NCI-H2196 (cell line): ENCODE measurements around the gene NSUN7.
"Not testable (repeated sequence)": the region's sequence is repeated elsewhere in the genome, so short reads cannot be mapped to it uniquely, and the experiment has no call there.

Experiments
- DNase-seq: peaks from one replicate; lab custom pipeline; 2025; ENCODE audit not compliant: unreplicated experiment; lab: John Stamatoyannopoulos, UW

The NSUN7 gene

GRCh38 chr4:40749717-40750460, at the start of gene NSUN7:
Gene NSUN7 (plus strand): TSS chr4:40749955. CDS start chr4:40750694, 739 bp downstream.
- peak; percentile 81 for DNase-seq

DNA sequence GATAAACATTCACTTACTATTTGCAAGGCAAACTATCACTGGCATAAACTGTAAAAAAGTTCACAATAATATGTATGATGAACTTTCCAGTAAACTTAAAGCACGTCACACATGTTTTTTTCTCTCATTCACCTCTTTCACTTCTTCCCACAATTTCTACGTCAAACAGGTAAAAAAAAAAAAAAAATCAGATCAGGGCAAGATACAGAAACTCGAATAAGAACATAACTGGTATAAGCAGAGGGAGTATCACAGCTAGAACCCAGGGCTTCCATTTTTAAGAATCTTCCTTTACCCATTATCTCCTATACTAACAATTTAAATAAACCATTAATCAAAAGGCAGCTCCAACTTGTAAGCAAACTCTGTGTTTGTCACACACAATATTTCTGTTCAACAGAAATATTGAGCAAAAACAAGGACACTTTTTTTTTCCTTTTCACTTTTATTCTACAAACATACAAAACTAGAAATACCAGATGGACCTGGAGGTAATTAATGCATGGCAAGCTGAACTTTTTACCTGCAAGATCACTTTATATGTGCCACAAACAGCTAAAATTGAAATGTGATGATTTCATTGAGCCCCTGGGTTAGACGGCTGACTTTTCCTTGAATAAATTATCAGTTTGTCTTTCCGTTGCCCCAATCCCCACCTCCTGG, 47.5 kb upstream of the NSUN7 start:
- DNase-seq: no peak

DNA sequence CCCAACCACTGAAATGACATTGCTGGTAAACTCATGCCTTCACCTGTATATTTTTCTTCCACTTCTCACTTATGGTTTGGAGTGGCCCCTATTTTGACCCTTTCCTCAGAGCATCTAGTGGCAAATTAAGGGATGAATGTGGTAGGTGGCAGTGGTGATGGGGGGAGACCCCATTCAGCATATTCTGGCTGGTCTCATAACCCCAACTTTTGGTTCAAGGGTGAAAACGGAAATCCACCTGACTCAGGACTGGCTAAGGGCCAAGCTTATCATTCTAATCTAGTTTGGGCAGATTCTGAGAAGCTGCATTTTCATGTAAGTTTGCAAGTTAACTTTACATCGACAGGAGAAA, 47.0 kb upstream of the NSUN7 start:
- DNase-seq: no peak

DNA sequence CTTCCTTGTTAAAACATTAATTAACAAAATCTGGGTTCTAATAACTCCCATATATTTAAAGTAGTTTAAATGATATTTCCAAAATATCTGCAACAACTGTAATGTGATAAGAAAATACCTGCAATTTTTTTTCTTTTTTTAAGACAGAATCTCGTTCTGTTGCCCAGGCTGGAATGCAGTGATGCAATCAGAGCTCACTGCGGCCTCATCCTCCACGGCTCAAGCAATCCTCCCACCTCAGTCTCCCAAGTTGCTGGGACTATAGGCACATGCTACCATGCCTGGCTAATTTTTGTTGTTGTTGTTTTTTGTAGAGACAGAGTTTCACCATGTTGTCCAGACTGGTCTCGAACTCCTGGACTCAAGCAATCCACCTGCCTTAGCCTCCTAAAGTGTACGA, 45.7 kb upstream of the NSUN7 start:
- DNase-seq: no peak

DNA sequence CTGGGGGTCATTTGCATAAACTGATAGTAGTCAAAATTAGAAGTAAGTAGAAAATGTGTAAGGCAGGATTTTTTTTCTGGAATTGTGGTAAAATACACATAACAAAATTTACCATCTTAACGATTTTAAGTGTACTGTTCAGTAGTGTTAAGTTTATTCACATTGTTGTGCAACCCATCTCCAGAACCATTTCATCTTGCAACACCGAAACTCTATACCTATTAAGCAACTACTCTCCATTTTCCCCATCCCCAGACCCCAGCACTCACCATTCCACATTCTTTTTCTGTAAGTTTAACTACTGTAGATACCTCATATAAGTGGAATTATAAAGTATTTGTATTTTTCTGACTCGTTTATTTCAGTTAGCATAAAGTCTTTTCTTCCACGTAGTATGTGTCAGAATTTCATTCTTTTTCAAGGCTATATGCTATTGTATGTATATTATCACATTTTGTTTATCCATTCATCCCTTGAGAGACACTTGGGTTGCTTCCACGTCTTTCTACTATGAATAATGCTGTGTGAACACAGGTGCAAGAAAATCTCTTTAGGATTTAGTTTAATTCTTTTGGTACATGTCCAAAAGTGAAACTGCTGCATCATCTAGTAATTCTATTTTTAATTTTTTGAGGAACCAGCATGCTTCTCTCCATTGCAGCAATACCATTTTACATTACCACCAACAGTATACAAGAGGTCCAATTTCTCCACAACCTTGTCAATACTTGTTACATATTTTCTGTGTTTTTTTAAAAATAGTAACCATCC, 39.1 kb upstream of the NSUN7 start:
- DNase-seq: no peak

DNA sequence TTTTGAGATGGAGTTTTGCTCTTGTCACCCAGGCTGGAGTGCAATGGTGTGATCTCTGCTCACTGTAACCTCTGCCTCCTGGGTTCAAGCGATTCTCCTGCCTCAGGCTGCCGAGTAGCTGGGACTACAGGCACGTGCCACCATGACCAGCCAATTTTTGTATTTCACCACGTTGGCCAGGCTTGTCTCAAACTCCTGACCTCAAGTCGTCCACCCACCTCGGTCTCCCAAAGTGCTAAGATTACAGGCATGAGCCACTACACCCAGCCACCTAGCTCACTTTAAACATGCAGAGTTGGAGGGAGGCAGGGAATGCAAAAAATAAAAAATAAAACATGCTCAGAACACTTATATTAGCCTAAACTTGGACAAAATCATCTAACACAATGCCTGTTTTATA, 36.8 kb upstream of the NSUN7 start:
- not testable (repeated sequence) for DNase-seq

DNA sequence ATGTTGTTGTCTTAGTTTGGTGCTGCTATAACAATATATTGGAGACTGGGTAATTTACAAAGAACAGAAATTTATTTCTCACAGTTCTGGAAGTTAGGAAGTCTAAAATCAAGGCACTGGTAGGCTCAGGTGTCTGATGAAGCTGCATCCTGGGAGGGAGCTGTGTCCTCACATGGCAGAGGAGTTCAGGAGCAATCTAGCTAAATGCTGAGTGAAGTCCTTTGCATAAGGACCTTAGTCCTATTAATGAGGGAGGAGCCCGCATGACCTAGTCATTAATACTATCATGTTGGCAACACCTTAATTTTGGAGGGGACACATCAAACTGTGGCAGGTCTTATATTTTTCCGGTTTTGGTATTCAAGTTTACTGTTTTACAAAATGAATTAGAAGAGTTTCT, 36.0 kb upstream of the NSUN7 start:
- no peak for DNase-seq

DNA sequence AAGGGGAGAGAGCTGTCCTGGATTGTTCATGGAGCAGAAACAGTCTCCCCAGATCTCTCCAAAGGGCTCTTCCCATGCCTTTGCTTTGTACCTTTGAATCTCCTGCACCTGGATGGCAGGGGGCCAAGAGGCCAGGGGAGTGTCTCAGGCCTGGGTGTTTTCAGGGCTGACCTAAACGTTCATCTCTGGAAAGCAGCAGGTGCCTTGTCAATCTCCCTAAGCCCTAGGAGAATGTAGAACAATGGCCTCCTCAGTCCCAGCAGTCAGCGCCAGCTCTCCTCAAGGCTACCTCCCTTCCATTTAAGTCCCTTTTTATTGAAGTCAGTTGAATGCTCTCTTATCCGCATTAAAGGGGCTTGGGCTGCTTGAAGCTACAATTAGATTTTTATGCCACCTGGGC, 31.2 kb upstream of the NSUN7 start:
- DNase-seq: peak; percentile 64

GRCh38 chr4:40719008-40719623, 30.6 kb upstream of the NSUN7 start:
- peak; percentile 80 for DNase-seq

GRCh38 chr4:40720351-40720750, 29.4 kb upstream of the NSUN7 start:
- no peak for DNase-seq

DNA sequence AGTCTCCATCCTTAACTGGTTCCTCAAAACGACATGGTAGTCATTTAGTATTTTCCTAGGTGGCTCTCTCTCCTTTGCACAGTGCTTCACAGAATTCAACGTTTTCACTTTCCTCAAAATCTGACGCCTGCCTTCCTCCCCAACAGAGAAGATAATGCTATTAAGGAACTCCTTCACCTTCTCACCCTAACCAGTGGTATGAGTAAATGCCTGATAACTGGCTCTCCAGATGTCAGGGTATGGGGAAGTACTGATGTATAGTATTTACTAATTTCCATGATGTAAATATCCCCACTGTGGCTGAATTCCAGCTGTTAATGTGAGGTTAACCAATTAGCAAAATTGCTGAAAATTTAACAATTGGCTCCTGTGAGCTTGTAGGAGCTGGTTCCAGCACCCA, 28.8 kb upstream of the NSUN7 start:
- no peak for DNase-seq

GRCh38 chr4:40721730-40722171, 28.0 kb upstream of the NSUN7 start:
- DNase-seq: no peak

GRCh38 chr4:40722576-40723161, 27.1 kb upstream of the NSUN7 start:
- no peak for DNase-seq

- no peak for DNase-seq
Observed at GRCh38 chr4:40723728-40724127, 26.0 kb upstream of the NSUN7 start.

DNA sequence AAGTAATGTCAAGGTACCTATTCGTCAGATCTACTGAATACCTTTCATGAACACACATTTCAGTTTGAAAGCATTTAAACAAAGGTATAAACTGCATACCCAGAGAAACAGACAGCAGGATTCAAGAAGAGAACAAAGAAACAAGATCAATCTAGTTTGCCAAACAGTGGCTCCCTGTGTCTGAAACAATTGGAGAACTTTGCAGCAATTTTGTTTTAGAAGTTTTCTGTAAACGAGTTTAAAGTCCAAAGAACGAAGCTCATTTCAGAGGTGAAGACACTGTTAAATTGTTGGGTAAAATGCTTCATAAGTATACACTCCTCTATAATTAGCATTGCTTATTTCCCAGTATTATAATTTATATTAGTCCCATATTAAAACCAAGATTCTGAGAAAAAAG, 21.4 kb upstream of the NSUN7 start:
- DNase-seq: no peak

DNA sequence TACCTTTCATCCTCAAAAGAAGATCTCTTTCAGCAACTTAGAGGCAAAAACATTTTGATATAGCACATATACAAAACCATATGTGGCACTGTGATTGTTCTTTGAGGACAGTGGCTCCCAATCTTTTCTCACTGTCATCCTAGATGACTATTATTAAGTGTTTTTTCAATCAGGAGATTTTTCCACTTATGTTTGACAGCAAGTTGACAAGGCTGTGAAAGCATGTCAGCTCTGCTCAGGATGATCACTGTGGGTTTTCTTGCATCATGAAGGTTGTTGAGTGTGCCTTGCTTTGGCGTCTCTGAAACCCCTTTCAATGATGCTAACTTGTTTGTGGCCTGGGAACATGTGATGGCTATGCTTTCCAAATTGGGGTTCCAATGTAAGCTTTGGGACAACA, 20.2 kb upstream of the NSUN7 start:
- DNase-seq: no peak

DNA sequence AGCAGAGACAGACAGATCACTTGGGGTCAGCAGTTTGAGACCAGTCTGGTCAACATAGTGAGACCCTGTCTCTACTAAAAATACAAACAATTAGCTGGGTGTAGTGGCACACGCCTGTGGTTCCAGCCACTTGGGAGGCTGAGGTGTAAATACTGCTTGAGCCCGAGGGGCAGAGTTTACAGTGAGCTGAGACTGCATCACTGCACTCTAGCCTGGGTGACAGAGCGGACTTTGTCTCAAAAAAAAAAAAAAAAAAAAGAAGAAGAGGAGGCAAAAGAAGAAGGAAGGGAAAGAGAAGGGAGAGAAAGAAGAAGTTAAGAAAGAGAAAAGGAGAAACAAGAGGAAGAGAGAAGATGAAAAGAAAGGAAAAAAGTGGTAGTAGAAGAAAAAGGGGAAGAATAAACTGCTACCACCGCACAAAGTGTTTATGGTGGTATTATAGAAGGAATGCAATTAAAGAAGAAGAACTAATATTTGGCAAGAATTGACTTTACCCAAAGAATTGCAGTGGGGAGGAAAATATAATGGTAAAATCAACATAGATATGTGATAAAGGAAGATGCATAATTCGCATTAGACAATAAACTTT, 19.6 kb upstream of the NSUN7 start:
- no peak for DNase-seq

GRCh38 chr4:40731361-40731760, 18.4 kb upstream of the NSUN7 start:
- no peak for DNase-seq

DNA sequence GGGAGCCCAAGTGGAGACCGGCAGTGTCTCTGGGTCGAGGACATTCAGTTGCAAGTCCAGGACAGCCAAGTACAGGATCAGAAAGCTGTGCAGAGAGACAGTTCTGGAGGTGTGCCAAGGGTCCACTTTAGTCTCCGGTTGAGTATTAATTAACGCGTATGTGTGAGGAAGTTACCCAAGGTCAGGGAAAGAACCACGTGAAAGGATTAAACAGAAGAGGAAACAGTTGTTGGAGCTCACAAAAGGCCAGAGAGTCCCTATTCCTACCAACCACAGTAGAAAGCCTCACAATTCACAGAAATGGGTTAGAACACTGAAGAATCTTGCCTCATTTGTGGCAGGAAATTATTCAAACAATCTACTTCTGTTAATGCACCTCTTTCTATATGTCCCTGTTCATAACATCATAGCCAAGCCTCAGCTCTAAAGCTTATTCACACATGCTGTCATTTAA, 17.9 kb upstream of the NSUN7 start:
- peak; percentile 72 for DNase-seq

DNA sequence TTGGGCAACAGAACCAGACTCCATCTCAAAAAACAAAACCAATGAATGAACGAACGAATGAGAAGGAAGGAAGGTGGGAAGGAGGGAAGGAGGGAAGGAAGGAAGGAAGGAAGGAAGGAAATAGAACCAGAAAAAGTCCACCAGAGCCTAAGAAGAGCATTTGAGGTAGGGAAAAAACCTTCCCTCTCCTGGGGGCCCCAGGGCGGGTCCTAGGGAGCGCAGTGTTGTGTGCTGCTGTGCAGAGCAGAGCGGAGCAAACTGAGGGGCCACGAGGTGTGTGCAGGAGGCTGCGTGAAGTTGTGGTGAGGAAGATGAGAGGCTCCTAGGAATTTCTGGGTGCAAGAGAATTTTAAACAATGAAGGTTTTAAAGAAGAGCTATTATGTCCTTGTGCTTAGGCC, 16.0 kb upstream of the NSUN7 start:
- DNase-seq: no peak

DNA sequence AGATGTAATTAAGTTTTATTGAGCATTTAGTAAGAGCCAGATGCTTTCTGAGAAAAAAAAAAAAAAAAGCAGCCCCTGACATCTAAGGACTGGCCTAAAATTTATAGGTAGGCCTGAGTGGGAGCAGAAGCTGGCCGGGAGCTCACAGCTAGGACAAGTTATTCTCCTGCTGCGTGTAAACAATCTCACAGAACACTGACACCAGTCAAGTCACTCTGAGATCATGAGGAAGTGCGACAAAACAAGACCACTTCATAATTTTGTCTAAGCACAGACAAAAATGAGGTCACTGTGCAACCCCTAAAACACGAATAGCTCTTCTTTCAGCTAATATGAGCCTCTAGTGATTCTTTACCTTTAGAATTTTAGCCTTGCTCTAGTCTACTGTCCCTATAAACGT, 15.3 kb upstream of the NSUN7 start:
- DNase-seq: no peak
